Calu3 (cell line): ENCODE measurements around the gene DAP3. TPM values are rescaled to one million over a fixed set of nuclear protein-coding genes. Genes with fewer than 3 reads are reported as not detected.

ENCODE experiments used
- BruUV-seq: library from RNA; stranded (reverse); fragments of 400-500 nt; replicated peaks from 2 replicates; lab custom pipeline; 2021; lab: Mats Ljungman, UMichigan
- CTCF ChIA-PET: fragments of 300-600 bp; sonication (Branson Sonifier 250); formaldehyde crosslinking; loops from one replicate; lab custom pipeline; 2022; ENCODE audit warnings: antibody characterized with exemption; lab: Charles Lee
- DNase-seq: peaks from one replicate; pipeline ENCODE4 v3.0.0; 2022
- H3K27ac Mint-ChIP-seq: one replicate; pipeline ENCODE4 v1.8.0; 2022; ENCODE audit warnings: mixed read lengths; ENCODE audit not compliant: unreplicated experiment
- H3K27me3 Mint-ChIP-seq: one replicate; pipeline ENCODE4 v1.8.0; 2022; ENCODE audit warnings: mixed read lengths; ENCODE audit not compliant: unreplicated experiment
- H3K36me3 Mint-ChIP-seq: one replicate; pipeline ENCODE4 v1.8.0; 2022; ENCODE audit warnings: mild to moderate bottlenecking, moderate library complexity, mixed read lengths; ENCODE audit not compliant: insufficient read depth, unreplicated experiment
- H3K4me1 Mint-ChIP-seq: one replicate; pipeline ENCODE4 v1.8.0; 2022; ENCODE audit warnings: mild to moderate bottlenecking, low read depth, mixed read lengths; ENCODE audit not compliant: unreplicated experiment
- H3K4me3 Mint-ChIP-seq: one replicate; pipeline ENCODE4 v1.8.0; 2022; ENCODE audit warnings: mild to moderate bottlenecking, low read depth, moderate library complexity, mixed read lengths; ENCODE audit not compliant: unreplicated experiment
- H3K9me3 Mint-ChIP-seq: one replicate; pipeline ENCODE4 v1.8.0; 2022; ENCODE audit warnings: low read depth, mixed read lengths; ENCODE audit not compliant: unreplicated experiment
- CTCF ChIP-seq: fragments of 200-600 bp; IDR thresholded peaks from one replicate; pipeline ENCODE4 v1.8.0; 2022; ENCODE audit warnings: antibody characterized with exemption; ENCODE audit not compliant: unreplicated experiment
- intact Hi-C: fragments of 100-400 bp; cut with micrococcal nuclease; formaldehyde crosslinking; loops from one replicate; pipeline ENCODE4 v1.10.0; 2022; ENCODE audit not compliant: unreplicated experiment
- total RNA-seq: library from RNA; stranded (reverse); gene quantifications from 2 replicates; pipeline ENCODE4 v1.2.3, GENCODE V29; 2022

DAP3 gene
- total RNA-seq, 1 experiment from 2014 or later = 199 TPM

- CTCF ChIA-PET = no interaction called here
- DNase-seq = no peak
- Mint-ChIP-seq H3K4me1 (peaks cover 46% of the 10 kb centered on the region), H3K27me3 (no peaks in the 10 kb centered on the region), H3K9me3 (peaks cover 3% of the 10 kb centered on the region), H3K4me3 (no peak overlapping the region), H3K27ac (no peak overlapping the region), H3K36me3 (peaks cover 23% of the 10 kb centered on the region)
- TF ChIP-seq CTCF = no peak
- BruUV-seq = no TSS peak
- intact Hi-C loops = no loop called here
These were observed 43.2 kb upstream of the DAP3 start for GRCh38 chr1:155645648-155646047.

- H3K27ac Mint-ChIP-seq = peak overlapping the region; percentile 91
- no TSS peak for BruUV-seq
- peak overlapping the region; percentile 78 for H3K4me3 Mint-ChIP-seq
- peaks cover 48% of the 10 kb centered on the region for H3K4me1 Mint-ChIP-seq
- peaks cover 23% of the 10 kb centered on the region for H3K36me3 Mint-ChIP-seq
- DNase-seq = no peak
- intact Hi-C loops = no loop called here
- TF ChIP-seq CTCF = no peak
- peaks cover 3% of the 10 kb centered on the region for H3K9me3 Mint-ChIP-seq
- CTCF ChIA-PET = no interaction called here
- no peaks in the 10 kb centered on the region for H3K27me3 Mint-ChIP-seq
These were observed 42.6 kb upstream of the DAP3 start for GRCh38 chr1:155646307-155646706.

GRCh38 chr1:155648207-155649147, 40.4 kb upstream of the DAP3 start:
- H3K27me3 Mint-ChIP-seq = no peaks in the 10 kb centered on the region
- no peaks in the 10 kb centered on the region for H3K9me3 Mint-ChIP-seq
- intact Hi-C loops = no loop called here
- peaks cover 45% of the 10 kb centered on the region for H3K4me1 Mint-ChIP-seq
- BruUV-seq = TSS peak; percentile 72
- peak overlapping the region; percentile 96 for H3K27ac Mint-ChIP-seq
- peak; percentile 63 for DNase-seq
- peak; percentile 49 for TF ChIP-seq CTCF
- CTCF ChIA-PET = interaction anchor here (0.6 to 1.4 kb wide), 12 partner anchors 10 to 1166 kb away, joined by 3 to 6 read pairs (median 4); no protein-coding TSS in a partner anchor
- H3K4me3 Mint-ChIP-seq = peak overlapping the region; percentile 78
- H3K36me3 Mint-ChIP-seq = peaks cover 19% of the 10 kb centered on the region

GRCh38 chr1:155649676-155650075, 39.2 kb upstream of the DAP3 start:
- BruUV-seq = no TSS peak
- no peak overlapping the region for H3K27ac Mint-ChIP-seq
- CTCF ChIA-PET = no interaction called here
- H3K36me3 Mint-ChIP-seq = peaks cover 19% of the 10 kb centered on the region
- no peaks in the 10 kb centered on the region for H3K27me3 Mint-ChIP-seq
- DNase-seq = no peak
- no peak overlapping the region for H3K4me3 Mint-ChIP-seq
- intact Hi-C loops = no loop called here
- no peaks in the 10 kb centered on the region for H3K9me3 Mint-ChIP-seq
- peaks cover 45% of the 10 kb centered on the region for H3K4me1 Mint-ChIP-seq
- TF ChIP-seq CTCF = no peak
